GM19372 (cell line): ENCODE data around the gene HDAC4.

Experiments used
- ATAC-seq: cut with Tn5 transposase; IDR thresholded peaks from one replicate; pipeline ENCODE4 v1.9.1; 2021; ENCODE audit warnings: mild to moderate bottlenecking, low read depth, moderate library complexity; ENCODE audit not compliant: unreplicated experiment

The HDAC4 gene

DNA sequence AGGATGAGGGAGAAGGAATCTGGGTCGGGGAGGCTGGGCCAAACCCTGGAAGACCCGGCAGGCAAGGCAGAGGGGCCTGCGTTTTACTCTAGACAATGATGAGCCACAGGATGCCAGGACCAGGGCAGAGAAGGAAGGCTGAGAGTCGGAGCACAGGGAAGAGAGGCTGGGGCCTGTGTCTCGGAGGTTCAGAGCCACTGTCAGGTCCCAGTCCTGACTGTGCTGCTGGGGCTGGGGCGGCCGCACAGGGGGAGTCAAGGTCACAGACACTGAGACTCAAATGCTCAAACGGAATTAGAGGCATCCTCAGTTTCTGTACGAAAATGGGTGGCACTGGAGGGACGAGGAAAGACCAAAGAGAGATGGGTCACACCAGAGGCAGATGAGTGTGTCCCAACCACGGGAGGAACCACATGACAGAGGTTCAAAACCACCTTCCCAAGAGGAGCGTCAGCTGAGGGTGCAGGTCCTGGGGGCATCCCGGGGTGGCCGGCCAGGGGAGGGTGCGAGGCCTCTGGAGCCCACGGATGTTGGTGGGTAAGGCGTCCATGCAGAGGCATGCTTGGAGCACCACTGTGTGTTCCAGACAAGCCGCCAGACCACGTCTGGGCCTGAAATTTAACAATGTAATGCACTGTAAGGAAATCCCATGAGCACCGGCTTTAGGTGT lies 14.7 kb downstream of the HDAC4 start:
- no peak for ATAC-seq

DNA sequence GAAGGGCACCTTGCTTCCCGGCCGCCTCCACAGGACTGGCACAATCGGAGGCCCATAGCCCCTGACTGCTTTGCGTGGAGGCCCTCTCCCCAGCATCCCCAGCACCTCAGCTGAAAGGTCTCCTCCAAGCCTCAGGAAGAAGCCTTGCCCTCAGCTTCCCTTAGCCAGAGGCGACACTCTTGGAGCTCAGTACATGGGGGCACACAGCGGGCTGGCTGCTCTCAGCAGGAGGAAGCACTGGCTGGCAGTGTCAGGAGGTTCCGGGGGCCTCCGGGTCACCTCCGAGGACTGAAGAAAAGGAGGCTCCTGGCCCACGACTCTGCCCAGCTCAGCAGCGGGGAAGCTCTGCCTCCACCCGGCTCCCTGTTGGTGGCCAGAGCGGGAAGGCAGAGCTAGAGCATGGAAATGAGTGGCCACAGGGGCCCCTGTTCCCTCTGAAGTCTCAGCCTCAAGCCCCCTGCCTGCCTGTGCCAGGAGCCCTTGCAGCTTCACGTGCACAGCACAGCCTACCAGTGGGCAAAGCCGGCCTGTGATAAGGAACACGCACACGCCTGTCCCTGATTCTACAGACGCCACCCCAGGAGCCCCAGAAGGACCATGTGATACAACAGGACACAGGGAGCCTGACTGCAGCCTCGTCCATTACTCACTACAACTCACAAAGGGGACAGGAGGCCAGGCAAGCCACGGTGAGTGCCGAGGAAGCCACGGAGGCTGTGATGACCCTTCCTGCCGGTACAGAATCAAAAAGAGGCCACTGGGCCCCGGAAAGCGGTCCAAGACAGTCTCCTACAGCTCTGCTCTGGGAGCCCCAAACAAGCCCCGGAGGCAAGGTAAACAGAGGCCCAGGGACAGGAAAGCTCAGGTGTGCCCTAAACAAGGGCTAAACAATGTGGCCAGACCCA lies 15.5 kb downstream of the HDAC4 start:
- ATAC-seq, result no peak

DNA sequence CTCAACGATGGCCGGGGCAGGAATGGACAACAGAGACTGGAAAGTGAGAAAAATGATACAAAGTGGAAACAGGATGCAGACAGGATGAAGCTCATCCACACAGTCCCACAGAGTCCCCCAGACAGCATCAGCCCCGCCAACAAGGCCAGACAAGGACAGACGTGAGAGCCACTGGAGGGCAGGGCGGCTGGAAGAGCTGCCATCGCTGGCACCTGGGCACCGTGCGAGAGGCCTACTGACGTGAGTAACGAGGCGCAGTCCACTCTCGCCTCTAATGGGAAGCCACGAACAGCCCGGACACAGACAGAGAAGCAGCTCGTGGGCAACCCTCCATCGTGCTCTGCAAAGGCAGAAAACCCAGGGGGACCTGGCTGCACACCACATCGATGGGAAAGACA lies 17.1 kb downstream of the HDAC4 start:
- ATAC-seq, result no peak

DNA sequence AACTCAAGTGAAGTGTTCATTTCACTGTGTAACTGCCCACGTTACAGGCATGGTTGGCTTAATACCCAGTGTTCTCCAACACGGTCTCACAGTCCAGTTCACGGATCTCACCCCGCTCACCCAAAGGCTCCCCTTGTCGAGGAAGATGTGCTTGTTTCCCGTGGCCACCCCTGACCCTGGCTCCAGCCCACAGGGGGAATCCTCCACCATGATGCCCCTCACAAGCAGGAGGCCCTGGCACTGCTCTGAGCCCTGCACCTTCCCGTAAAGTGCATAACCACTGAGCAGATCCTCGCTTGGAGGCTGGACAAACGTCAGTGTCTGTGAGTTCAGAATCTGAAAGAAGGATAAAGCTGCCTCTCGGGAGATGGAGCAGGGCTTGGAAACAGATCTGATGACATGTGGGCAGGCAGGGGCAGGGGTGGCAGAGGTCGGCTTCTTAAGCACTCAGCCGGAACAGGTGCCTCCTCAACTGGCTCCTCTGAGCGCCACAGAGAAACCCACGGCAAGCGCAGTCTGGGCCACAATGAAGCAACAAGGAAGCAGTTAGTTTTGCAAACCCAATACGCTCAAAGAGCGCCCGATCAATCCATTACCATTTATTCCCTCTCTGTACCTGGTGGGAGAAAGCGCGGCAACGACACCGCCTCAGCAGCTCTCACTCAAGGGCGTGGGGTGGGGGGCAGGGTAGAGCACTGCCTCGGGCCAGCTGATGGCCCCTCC lies 17.6 kb downstream of the HDAC4 start:
- ATAC-seq, result no peak

DNA sequence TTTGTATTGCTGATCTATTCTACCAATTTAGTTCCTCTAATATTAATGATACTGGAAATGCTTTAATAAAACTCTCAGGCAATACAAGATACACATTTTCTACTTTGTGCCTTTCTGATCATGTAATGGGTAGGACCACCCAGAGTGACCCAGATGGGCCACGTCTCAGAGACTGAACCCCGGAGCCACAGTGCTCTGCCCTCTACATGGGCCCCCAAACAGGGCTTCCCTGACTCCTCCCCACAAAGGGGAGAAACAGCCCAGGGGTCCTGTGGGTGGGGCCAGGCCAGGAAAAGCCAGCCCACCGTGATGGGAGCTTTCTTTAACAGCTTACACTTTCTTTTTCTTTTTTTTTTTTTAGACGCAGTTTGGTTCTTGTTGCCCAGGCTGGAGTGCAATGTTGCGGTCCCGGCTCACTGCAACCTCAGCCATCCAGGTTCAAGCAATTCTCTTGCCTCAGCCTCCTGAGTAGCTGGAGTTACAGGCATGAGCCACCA lies 18.4 kb downstream of the HDAC4 start:
- no peak for ATAC-seq

DNA sequence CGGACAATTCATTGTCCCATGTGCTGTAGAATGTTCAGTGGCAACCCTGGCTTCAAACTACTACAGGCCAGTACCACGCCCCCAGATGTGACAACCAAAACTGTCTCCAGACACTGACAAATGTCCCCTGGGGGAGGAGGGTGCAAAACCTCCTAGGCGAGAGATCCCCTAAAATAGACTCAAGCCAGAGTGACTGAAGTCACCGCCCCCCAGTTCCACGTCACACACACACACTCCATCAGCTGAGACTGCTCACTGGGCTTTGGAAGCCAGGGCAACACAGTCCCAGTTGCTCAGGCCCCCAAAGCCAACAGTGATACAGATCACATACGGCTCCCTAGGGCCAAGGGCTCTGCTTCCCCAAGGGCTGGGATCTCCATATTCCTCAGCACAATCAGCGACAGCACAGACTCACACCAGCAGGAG lies 19.1 kb downstream of the HDAC4 start:
- peak; percentile 50 for ATAC-seq

DNA sequence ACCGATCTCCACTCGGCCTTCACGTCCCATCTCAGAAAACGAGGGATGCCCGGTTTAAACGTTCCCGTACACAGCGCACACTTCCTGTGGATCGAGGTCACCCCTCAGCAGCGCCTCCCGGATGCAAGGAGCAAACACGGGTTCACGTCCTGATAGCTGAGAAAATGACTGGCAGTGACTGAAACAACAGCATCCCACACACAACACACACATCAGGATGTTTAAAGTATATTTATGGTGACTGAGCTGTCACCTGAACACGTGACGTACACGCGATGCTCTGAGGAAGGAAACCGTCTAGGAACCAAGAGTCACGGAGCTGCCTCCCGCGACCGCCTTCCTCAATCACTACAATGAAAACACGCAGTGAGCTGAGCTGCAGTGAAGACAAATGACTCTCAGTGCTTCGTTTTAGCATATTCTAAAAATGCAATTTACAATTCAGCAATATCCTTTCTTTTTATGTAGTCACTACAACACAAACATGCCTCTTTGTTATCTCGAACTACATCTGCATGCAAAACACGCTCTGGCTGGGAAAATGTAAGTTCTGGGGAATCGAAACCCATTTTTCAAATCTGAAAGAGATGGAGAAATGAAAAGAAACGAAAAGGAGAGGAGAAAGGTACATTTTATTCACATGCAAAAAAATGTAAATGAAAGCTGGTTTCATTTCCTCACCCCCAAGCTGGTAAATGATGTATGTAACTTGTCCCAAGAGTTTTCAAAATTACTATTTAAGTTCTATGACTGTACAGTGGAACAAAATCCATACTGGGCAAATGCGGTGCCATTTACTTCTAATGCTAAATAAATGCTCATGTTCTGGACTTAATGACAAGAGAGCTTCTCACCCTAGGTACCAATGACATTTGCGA lies 19.8 kb downstream of the HDAC4 start:
- peak; percentile 46 for ATAC-seq

DNA sequence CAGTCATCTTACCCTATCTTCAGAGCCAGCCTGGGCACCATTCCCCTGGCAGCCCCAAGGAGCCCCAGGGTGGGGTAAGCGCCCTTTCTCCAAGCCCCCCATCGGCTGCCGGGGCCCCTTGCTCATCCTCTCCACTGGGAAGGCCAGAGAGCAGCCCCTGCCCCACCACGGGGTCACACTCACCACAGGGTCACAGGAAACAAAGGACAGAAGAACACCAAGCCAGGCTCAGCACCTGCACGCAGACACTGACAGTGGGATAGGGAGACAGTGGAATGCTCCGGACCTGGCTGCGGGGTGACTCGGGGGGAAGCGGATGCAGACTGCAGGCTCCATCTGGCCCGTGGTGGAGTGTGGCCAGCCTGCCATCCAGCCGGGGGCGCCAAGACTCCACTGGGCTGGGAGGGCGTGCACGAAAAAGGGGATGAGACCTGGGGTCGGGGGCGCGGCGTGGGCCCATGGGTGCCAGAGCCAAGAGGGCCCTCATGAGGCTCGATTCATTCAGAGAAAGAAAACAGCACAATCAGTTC lies 21.1 kb downstream of the HDAC4 start:
- no peak for ATAC-seq

DNA sequence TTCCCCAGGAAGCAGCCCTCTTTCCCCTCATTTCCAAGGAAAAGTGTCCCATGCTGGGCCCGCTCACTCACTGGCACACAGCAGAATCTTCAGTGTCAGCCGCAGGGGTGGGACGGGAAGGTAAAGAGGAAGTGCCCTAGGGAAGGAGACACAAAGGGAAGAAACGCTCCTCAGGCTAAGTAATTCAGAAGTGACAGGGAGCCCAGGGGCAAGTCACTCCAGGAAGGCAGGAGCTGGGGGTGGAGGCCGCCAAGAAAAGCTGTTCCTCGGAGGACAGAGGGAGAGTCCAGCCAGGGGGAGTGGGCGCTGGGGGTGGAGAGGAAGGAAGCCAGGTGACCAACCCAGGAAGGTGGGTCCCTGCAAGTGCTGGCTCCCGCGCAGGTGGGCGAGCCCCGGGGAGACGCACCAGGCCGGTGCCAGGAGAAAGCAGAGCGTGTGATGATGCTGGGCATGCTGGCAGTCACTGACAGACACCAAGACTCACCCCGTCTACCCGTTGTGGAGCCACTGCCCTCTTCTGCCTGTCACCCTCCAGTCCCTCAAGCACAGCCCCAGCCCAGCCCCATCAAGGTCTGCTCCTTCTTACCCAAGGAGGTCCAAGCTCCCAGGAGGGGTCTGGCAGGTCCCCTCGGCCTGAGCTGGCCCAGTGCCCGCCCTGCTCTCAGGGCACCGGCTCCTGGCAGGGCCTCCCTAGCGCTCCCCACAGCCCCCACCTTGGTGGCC lies 21.7 kb downstream of the HDAC4 start:
- no peak for ATAC-seq

DNA sequence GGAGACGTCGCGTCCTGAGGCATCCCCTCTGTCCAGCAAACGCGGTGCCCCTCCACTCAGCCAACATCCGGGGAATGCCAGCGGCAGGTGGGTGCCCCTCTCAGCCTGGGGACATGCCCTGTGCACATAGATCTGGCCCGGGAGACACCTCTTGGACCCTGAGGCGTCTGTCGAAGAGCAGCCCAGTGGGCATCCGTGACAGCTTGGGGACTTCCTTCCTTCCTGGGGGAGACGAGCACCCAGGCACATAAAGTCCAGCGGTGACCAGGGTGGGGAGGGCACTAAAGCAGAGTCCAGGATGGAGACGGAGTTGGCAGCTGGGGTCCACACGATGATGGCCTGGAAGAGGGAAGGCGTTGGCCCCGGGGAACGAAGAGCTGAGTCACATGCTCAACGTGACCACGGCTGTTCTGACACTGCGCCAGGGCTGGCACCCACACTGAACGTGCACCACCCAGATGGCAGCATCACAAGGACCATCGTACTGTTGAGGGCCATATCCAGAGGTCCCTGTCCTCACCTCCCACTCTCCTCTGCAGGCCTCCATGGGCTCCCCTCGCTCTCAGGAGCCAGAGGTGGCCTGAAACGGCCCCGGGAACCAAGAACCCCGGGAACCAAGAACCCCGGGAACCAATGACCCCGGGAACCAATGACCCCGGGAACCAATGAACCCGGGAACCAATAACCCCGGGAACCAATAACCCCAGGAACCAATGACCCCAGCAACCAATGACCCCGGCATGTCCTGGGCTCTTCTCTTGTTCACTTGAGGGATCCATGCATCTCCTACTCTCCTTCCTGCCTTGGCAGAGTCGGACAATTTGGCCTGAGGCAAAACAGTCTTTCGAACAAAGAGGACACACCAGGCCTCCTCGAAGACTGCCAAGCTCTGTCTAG lies 22.6 kb downstream of the HDAC4 start:
- ATAC-seq, result no peak

DNA sequence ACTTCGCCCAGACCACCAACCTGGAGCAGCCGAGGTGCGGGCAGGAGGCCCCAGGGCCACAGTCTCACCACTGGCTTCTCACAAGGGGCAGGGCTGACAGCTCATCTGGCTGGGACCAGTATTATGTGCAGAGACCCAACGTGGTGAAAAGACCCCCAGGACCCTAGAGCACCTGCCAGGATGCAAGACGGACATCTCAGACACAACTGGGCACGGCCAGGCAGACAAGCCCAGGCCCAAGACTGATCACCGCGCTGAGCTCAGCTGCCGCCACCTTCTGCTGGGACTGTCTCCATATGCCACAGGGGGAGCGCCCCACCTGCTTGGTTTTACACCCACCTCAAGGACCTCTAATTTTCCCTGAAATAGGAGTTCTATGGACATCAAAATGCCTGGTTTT lies 23.2 kb downstream of the HDAC4 start:
- no peak for ATAC-seq

DNA sequence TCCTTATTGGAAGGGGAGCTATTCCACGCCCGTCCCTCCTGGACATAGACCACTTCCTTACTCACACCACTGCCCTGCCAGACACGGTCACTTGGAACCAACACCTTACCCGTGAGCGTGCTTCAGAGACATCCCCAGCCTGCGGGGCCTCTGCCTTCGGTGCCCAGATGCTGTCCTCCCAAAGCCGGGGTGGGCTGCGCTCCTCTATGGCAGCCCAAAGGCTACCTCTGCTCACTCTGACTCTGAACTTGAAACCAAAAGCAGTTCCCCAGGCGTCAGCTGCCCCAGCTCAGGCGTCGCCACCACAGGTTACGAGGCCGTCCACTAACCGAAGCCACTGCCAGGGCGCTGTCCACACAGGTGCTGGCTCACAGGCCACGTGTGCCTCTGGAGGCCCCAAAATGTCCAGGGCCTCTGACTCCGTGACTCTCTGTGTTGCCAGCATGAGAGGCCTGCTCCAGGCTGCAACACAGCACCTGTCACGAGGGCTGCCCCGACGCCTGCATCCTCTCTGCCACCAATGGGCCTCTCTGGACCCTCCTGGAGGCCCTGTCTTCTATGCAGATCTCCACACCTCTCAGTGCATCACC lies 23.8 kb downstream of the HDAC4 start:
- ATAC-seq, result no peak

DNA sequence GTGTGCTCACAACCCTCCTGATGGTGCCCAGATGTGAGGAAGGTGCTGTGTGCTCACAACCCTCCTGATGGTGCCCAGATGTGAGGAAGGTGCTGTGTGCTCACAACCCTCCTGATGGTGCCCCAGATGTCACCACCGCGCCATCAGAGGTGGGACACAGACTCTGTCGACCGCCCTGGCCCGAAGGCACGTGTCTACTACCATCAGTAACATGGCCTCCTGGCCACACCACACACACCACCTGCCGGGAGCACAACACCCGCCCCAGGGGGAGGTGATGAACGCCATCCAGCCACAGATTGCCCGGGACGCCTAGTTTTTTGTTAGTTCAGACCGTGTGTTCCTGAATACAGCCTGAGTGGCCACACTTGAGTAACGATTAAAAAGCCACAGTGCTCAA lies 24.5 kb downstream of the HDAC4 start:
- ATAC-seq, result no peak

DNA sequence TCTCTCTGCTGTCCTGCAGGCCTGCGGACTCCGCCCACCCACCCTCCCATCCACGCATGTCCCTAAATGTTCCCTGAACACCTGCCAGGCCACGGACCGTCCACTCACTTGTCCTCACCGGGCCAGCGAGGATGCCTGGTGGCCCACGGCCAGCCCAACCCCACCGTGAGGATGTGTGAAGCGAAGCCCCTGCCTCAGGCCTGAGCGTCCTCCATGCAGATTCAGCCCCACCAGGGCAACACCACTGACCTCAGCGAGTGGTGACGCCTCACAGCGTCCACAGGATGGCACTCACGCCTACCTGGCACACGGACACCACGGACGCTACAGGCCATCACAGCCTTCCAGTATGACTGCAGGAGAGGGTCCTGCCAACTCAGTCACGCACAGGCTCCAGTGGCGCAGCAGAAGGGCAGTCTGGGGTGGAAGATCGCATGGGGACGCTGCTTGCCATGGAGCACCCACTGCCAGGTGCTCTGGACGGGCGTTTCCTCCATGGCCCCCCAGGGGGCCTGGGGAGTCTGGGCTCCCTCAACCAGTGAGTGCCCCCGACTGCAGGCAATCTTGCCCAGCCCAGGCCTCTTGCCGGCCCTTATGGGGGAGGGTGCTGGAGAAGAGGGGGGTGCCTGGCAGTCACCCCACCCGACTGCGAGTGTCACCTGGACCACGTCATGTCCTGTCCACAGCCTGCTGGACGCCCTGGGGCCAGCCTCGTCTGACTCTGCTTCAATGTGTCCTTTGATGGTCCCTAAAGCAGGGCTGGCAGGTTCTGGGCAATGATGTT lies 25.4 kb downstream of the HDAC4 start:
- ATAC-seq, result no peak

DNA sequence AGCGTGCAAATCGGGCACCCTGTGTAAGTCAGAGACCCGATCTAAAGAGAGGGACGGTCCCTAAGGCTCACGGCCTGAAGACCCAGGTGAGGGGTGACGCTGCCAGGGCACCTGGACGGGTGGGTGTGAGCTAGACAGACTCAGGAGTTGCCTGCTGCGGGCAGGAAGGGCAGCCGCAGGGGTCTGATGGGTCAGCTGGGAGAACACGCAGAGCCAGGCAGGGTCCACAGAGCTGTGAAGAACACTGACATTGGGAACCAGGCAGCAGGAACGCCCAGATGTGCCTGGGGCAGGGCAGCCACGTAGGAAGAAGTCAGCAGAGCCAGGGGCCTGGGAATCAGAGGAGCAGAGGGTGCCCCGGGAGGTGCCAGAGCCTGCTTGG lies 25.9 kb downstream of the HDAC4 start:
- no peak for ATAC-seq

DNA sequence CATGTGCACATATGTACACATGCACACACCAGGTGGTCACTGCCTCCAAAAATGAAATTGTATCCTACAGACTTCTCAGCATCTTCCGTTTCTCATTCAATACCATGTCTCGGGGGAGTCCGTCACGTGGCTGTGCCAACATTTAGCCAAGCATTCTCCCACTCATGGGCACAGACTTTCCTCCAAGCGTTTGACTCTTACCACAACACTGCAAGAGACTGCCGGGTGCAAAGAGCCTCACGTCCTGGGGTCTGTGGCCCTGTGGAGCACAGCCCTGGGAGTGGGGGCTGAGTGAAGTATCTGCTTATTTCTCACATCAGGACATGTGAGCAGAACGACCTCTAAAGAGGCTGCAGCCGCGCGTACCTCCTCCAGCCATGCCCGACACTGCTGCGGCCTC lies 28.0 kb downstream of the HDAC4 start:
- no peak for ATAC-seq
